G401 (cell line): ENCODE data around the gene CNTLN. TPM values are rescaled to one million over a fixed set of nuclear protein-coding genes. Genes with fewer than 3 reads are reported as not detected.
"Not testable (repeated sequence)": the region's sequence is repeated elsewhere in the genome, so short reads cannot be mapped to it uniquely, and the experiment has no call there.

Source experiments
- DNase-seq: peaks from one replicate; pipeline ENCODE4 v3.0.0-alpha.2; 2015; ENCODE audit warnings: low spot score
- in situ Hi-C: cut with HindIII; loops from 2 replicates; pipeline ENCODE4 v1.10.0; 2016; ENCODE audit warnings: low sequenced_read_pairs, mixed read lengths
- total RNA-seq: library from RNA; depleted of rRNA; stranded (reverse); fragments of >200 nt; shearing (Covaris generic); gene quantifications from 2 replicates; pipeline ENCODE4 v1.2.3, GENCODE V29; 2014

Gene CNTLN
- total RNA-seq, 1 experiment from 2014 or later: 11.1 TPM

- in situ Hi-C loops: no loop called here
Observed at GRCh38 chr9:17387565-17387964, 252.7 kb downstream of the CNTLN start.

GRCh38 chr9:17389026-17389425 is 254.2 kb downstream of the CNTLN start:
- in situ Hi-C loops: no loop called here
- DNase-seq: no peak

More at GRCh38 chr9:17387565-17387964, 252.7 kb downstream of the CNTLN start:
- no peak for DNase-seq

DNA sequence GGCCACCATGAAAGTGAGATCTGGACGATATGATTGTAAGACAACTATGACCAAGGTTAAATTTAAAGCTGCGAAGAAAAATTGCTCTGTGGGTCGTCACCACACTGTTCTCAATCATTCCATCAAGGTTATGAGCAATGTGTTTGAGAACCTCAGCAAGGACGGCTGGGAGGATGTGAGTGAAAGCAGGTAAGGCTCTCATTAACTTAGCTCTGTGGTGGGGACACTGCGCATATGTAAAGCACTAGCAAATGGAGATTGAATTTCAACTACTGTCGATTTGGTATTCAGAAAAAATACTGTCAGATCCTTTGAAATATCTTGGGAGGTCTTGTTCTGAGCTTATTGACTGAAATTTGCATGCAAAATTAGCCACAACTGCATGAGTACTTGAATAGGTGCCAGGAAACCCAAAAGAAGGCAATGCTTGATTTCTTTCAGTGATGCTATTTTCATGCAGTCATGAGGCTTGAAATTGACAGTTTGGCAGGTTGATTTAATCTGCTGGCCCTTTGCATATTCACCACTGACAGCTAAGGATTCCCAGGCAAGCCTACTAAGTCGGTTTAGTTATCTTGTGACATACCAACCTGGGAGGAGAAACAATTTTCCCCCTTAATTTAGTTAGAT is 260.2 kb downstream of the CNTLN start:
- in situ Hi-C loops: no loop called here

DNA sequence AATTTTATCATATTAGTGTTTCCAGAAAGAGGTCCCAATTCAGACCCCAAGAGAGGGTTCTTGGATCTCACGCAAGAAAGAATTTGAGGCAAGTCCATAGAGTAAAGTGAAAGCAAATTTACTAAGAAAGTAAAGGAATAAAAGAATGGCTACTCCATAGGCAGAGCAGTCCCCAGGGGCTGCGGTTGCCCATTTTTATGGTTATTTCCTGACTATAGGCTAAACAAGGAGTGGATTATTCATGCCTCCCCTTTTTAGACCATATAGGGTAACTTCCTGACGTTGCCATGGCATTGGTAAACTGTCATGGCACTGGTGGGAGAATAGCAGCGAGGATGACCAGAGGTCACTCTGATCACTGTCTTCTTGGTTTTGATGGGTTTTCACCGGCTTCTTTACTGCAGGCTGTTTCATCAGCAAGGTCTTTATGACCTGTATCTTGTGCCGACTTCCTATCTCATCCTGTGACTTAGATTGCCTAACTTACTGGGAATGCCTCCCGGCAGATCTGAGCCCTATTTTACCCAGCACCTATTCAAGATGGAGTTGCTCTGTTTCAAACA is 262.4 kb downstream of the CNTLN start:
- DNase-seq, in situ Hi-C loops: not testable (repeated sequence)

More for the DNA sequence above, 260.2 kb downstream of the CNTLN start:
- DNase-seq: no peak

DNA sequence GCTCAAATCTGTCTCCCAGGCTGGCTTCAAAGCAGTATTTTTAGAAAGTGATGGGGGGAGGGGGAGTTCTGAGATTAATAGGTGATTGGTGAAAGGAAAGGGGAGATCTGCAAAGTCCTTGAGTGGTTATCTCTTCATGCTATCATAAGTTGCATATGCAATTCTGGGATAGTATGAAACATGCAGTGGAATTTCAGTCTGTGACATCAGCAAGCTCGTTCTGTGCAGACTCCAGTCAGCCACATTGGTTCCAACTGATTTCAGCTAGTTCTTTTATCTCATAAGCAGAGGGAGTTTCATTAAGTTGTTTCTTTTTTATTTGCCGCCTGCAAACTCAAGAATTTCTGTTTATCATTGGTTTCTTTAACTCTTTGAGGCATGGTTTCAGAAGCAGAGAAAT is 263.5 kb downstream of the CNTLN start:
- no peak for DNase-seq
- in situ Hi-C loops: no loop called here

- no peak for DNase-seq
- in situ Hi-C loops: no loop called here
Observed at GRCh38 chr9:17401858-17402257, 267.0 kb downstream of the CNTLN start.

DNA sequence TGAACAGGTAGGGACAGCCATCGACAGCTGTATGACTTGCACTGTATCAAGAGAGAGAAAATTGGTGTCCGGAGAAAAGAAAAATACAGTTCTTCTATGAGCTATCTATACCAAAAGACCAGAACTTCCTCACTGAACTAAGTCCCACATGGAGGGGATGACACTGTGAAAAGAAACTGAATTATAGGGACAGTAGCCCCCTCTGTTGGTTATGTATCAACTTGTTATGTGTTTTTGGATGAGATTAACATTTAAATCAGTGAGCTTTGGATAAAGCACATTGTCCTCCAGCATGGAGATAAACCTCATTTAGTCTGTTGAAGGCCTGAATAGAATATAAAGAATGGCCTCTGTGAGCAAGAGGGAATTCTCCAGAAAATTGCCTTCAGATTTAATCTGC is 267.5 kb downstream of the CNTLN start:
- DNase-seq: peak; percentile 11

DNA sequence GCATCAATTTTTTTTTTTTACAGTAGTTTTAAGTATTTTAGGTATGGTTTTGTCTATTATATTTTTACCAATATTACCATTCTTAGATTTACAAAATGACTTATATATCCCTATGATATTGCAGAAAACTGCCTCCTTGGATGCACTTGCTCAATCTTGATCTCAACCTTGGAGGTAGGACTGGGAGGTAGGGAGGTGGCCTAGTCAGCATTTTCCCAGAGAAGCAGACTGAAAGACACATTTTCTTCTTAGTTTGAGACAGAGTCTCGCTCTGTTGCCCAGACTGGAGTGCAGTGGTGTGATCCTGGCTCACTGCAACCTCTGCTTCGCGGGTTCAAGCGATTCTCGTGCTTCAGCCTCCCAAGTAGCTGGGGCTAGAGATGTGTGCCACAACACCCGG is 268.7 kb downstream of the CNTLN start:
- in situ Hi-C loops: no loop called here
- DNase-seq: no peak

More for the DNA sequence above, 267.5 kb downstream of the CNTLN start:
- in situ Hi-C loops: no loop called here

- DNase-seq: no peak
- in situ Hi-C loops: no loop called here
Observed at GRCh38 chr9:17414986-17415385, 280.1 kb downstream of the CNTLN start.

- in situ Hi-C loops: no loop called here
- DNase-seq: no peak
Observed at GRCh38 chr9:17422994-17423680, 288.3 kb downstream of the CNTLN start.

GRCh38 chr9:17423681-17424011 is 288.8 kb downstream of the CNTLN start:
- in situ Hi-C loops: no loop called here

GRCh38 chr9:17425384-17425783 is 290.5 kb downstream of the CNTLN start:
- in situ Hi-C loops: no loop called here
- DNase-seq: no peak

More at GRCh38 chr9:17423681-17424011, 288.8 kb downstream of the CNTLN start:
- no peak for DNase-seq

- in situ Hi-C loops: no loop called here
Observed at GRCh38 chr9:17433526-17433925, 298.7 kb downstream of the CNTLN start.

GRCh38 chr9:17436854-17437253 is 302.0 kb downstream of the CNTLN start:
- in situ Hi-C loops: no loop called here
- no peak for DNase-seq

More at GRCh38 chr9:17433526-17433925, 298.7 kb downstream of the CNTLN start:
- no peak for DNase-seq

DNA sequence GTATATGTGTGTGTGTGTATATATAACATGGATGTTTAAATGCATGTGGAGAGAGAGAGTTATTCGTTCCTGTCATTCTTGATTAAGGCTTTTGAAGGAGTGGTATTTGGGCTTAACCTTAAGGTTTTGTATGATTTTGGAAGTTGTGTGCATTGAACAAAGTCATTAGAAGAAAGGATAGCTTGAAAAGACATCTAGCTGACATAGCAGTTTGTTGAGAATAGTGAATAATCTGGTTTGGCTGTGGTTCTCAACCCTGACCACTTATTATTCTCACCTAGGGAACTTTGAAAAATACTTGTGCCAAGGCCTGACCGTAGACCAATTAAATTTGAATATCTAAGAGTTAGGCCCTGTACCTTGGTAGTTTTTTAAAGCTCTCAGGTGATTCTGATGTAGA is 303.0 kb downstream of the CNTLN start:
- no peak for DNase-seq
- in situ Hi-C loops: no loop called here

DNA sequence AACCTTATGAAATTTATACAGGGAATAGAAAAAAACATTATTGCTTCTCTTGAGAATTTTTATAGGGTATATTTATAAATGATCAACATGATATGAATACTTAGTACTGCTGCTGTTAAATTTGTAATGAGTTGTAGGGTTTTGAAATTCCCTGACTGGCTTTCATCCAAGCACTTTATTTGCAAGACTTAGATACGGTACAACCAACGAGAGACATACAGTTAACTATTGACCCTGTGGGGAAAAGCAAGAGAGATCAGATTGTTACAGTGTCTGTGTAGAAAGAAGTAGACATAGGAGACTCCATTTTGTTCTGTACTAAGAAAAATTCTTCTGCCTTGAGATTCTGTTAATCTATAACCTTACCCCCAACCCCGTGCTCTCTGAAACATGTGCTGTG is 310.3 kb downstream of the CNTLN start:
- in situ Hi-C loops, DNase-seq: not testable (repeated sequence)

DNA sequence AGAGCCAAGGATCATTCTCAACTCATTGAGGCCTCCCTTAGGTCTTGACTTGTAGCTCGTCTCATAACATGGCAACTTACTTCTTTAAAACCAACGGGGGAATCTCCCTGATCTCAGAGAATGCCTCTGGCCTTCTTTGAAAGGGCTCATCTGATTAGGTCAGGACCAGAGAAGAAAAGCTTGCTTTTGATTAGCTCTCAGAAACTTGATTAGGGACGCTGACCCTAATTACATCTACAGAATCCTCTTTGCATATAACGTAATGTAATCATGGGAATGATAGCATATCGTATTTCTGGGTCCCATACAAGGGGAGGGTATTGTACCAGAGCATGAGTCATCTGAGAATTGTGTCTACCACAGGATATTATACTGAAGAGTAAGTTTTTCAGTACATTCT is 318.9 kb downstream of the CNTLN start:
- DNase-seq: no peak
- in situ Hi-C loops: no loop called here

GRCh38 chr9:17462869-17463464 is 328.1 kb downstream of the CNTLN start:
- peak; percentile 76 for DNase-seq
- in situ Hi-C loops: no loop called here

GRCh38 chr9:17470036-17470813 is 335.4 kb downstream of the CNTLN start:
- DNase-seq: no peak
- in situ Hi-C loops: no loop called here
